ENCODE results near the gene COBL. TPM values are rescaled to one million over a fixed set of nuclear protein-coding genes. Genes with fewer than 3 reads are reported as not detected.

Gene COBL
- total RNA-seq, 2 experiments from 2014 or later = not detected

GRCh38 chr7:51022821-51023220 lies 293.8 kb downstream of the COBL start:
- H3K4me3 Mint-ChIP-seq = no peak overlapping the region
- peaks cover 4% of the 10 kb centered on the region for H3K9me3 Mint-ChIP-seq

GRCh38 chr7:51021906-51022570 lies 294.6 kb downstream of the COBL start:
- Mint-ChIP-seq H3K27ac (no peak overlapping the region), H3K9me3 (peaks cover 4% of the 10 kb centered on the region), H3K27me3 (no peaks in the 10 kb centered on the region), H3K36me3 (no peaks in the 10 kb centered on the region), H3K4me3 (no peak overlapping the region), H3K4me1 (peaks cover 4% of the 10 kb centered on the region)
- ATAC-seq (ENCODE audit: low read depth) = no peak
- POLR2A ChIA-PET = no interaction called here
- no peak for DNase-seq

More at GRCh38 chr7:51022821-51023220, 293.8 kb downstream of the COBL start:
- H3K27ac Mint-ChIP-seq = no peak overlapping the region
- peaks cover 4% of the 10 kb centered on the region for H3K4me1 Mint-ChIP-seq
- no peaks in the 10 kb centered on the region for H3K36me3 Mint-ChIP-seq
- ATAC-seq (ENCODE audit: low read depth) = no peak
- DNase-seq = no peak
- POLR2A ChIA-PET = no interaction called here
- no peaks in the 10 kb centered on the region for H3K27me3 Mint-ChIP-seq

- peaks cover 4% of the 10 kb centered on the region for H3K9me3 Mint-ChIP-seq
- no peak overlapping the region for H3K4me3 Mint-ChIP-seq
- H3K27ac Mint-ChIP-seq = no peak overlapping the region
- POLR2A ChIA-PET = no interaction called here
- no peaks in the 10 kb centered on the region for H3K36me3 Mint-ChIP-seq
- H3K4me1 Mint-ChIP-seq = peaks cover 4% of the 10 kb centered on the region
- ATAC-seq (ENCODE audit: low read depth) (no peak), DNase-seq (no peak)
- no peaks in the 10 kb centered on the region for H3K27me3 Mint-ChIP-seq
Observed at GRCh38 chr7:51020944-51021343, 295.7 kb downstream of the COBL start.

- DNase-seq = no peak
- no peak for ATAC-seq (ENCODE audit: low read depth)
- no peak overlapping the region for H3K4me3 Mint-ChIP-seq
- POLR2A ChIA-PET = no interaction called here
- no peak overlapping the region for H3K27ac Mint-ChIP-seq
- no peaks in the 10 kb centered on the region for H3K27me3 Mint-ChIP-seq
- H3K4me1 Mint-ChIP-seq = peaks cover 4% of the 10 kb centered on the region
- H3K9me3 Mint-ChIP-seq = peaks cover 4% of the 10 kb centered on the region
- H3K36me3 Mint-ChIP-seq = no peaks in the 10 kb centered on the region
Observed at GRCh38 chr7:51019891-51020870, 296.4 kb downstream of the COBL start.

- ATAC-seq (ENCODE audit: low read depth) (no peak), DNase-seq (no peak)
- Mint-ChIP-seq H3K4me1 (peaks cover 4% of the 10 kb centered on the region), H3K9me3 (peaks cover 4% of the 10 kb centered on the region), H3K36me3 (no peaks in the 10 kb centered on the region), H3K4me3 (no peak overlapping the region), H3K27me3 (no peaks in the 10 kb centered on the region), H3K27ac (no peak overlapping the region)
- POLR2A ChIA-PET = no interaction called here
Observed at GRCh38 chr7:51019191-51019844, 297.3 kb downstream of the COBL start.

- peaks cover 4% of the 10 kb centered on the region for H3K9me3 Mint-ChIP-seq
- POLR2A ChIA-PET = no interaction called here
- H3K4me3 Mint-ChIP-seq = peak overlapping the region; percentile 6
- no peaks in the 10 kb centered on the region for H3K27me3 Mint-ChIP-seq
- ATAC-seq (ENCODE audit: low read depth) (no peak), DNase-seq (no peak)
- H3K4me1 Mint-ChIP-seq = peaks cover 4% of the 10 kb centered on the region
- peak overlapping the region; percentile 84 for H3K27ac Mint-ChIP-seq
- H3K36me3 Mint-ChIP-seq = no peaks in the 10 kb centered on the region
Observed at GRCh38 chr7:51017576-51018535, 298.8 kb downstream of the COBL start.

- POLR2A ChIA-PET = no interaction called here
- H3K9me3 Mint-ChIP-seq = peaks cover 4% of the 10 kb centered on the region
- H3K4me3 Mint-ChIP-seq = no peak overlapping the region
- H3K27me3 Mint-ChIP-seq = no peaks in the 10 kb centered on the region
- H3K27ac Mint-ChIP-seq = no peak overlapping the region
- DNase-seq (no peak), ATAC-seq (ENCODE audit: low read depth) (no peak)
- no peaks in the 10 kb centered on the region for H3K36me3 Mint-ChIP-seq
- H3K4me1 Mint-ChIP-seq = peaks cover 4% of the 10 kb centered on the region
Observed at GRCh38 chr7:51016546-51016945, 300.1 kb downstream of the COBL start.

- Mint-ChIP-seq H3K4me3 (no peak overlapping the region), H3K27me3 (no peaks in the 10 kb centered on the region), H3K27ac (no peak overlapping the region), H3K9me3 (peaks cover 4% of the 10 kb centered on the region), H3K36me3 (no peaks in the 10 kb centered on the region), H3K4me1 (peaks cover 4% of the 10 kb centered on the region)
- ATAC-seq (ENCODE audit: low read depth) = no peak
- no peak for DNase-seq
- POLR2A ChIA-PET = no interaction called here
Observed at GRCh38 chr7:51015581-51015980, 301.0 kb downstream of the COBL start.

- DNase-seq (no peak), ATAC-seq (ENCODE audit: low read depth) (no peak)
- Mint-ChIP-seq H3K4me1 (peaks cover 4% of the 10 kb centered on the region), H3K27me3 (no peaks in the 10 kb centered on the region), H3K9me3 (peaks cover 4% of the 10 kb centered on the region), H3K27ac (no peak overlapping the region), H3K36me3 (no peaks in the 10 kb centered on the region), H3K4me3 (no peak overlapping the region)
- POLR2A ChIA-PET = no interaction called here
Observed at GRCh38 chr7:51014811-51015210, 301.8 kb downstream of the COBL start.

GRCh38 chr7:51013861-51014511 lies 302.6 kb downstream of the COBL start:
- Mint-ChIP-seq H3K4me3 (no peak overlapping the region), H3K4me1 (peaks cover 4% of the 10 kb centered on the region), H3K27ac (no peak overlapping the region), H3K27me3 (no peaks in the 10 kb centered on the region), H3K36me3 (no peaks in the 10 kb centered on the region), H3K9me3 (peaks cover 4% of the 10 kb centered on the region)
- DNase-seq = no peak
- POLR2A ChIA-PET = no interaction called here
- no peak for ATAC-seq (ENCODE audit: low read depth)

- ATAC-seq (ENCODE audit: low read depth) (no peak), DNase-seq (no peak)
- Mint-ChIP-seq H3K27ac (no peak overlapping the region), H3K4me3 (no peak overlapping the region), H3K9me3 (peaks cover 3% of the 10 kb centered on the region), H3K27me3 (no peaks in the 10 kb centered on the region), H3K4me1 (peaks cover 4% of the 10 kb centered on the region), H3K36me3 (no peaks in the 10 kb centered on the region)
- POLR2A ChIA-PET = no interaction called here
Observed at GRCh38 chr7:51013218-51013786, 303.3 kb downstream of the COBL start.

GRCh38 chr7:51012569-51013217 lies 303.9 kb downstream of the COBL start:
- Mint-ChIP-seq H3K9me3 (no peaks in the 10 kb centered on the region), H3K36me3 (no peaks in the 10 kb centered on the region), H3K4me3 (no peak overlapping the region), H3K4me1 (no peaks in the 10 kb centered on the region), H3K27me3 (no peaks in the 10 kb centered on the region), H3K27ac (no peak overlapping the region)
- DNase-seq (no peak), ATAC-seq (ENCODE audit: low read depth) (no peak)
- POLR2A ChIA-PET = no interaction called here

Measured in activated naive CD8-positive, alpha-beta T cell treated with anti-CD3 and anti-CD28 coated beads, Interleukin-2, amount 10 ng/mL, durations not matched to agents 7 days and 5 days (primary cell).